Liver (tissue), 9 donors: Measurements from ENCODE around the gene ZC3H18. TPM values are rescaled to one million over a fixed set of nuclear protein-coding genes. Genes with fewer than 3 reads are reported as not detected.

Experiments used
- DNase-seq: peaks from one replicate; pipeline ENCODE4 v3.0.0-alpha.2; 2017; ENCODE audit warnings: low spot score
- H3K27ac ChIP-seq, 2 donors: one replicate each; pipeline ENCODE4 v1.7.0; 2013; ENCODE audit warnings: inconsistent platforms in 2 of 2, low read length in 2 of 2, control low read depth in 1 of 2, low read depth in 1 of 2, mild to moderate bottlenecking in 1 of 2
- H3K27me3 ChIP-seq, 4 donors: one replicate each; pipeline versions ENCODE4 v1.6.1 to v1.7.0; 2013; ENCODE audit warnings: low read length in 3 of 4, inconsistent platforms in 1 of 4, mild to moderate bottlenecking in 1 of 4, moderate library complexity in 1 of 4; ENCODE audit not compliant: control insufficient read depth in 4 of 4, insufficient read depth in 4 of 4
- H3K36me3 ChIP-seq, 4 donors: one replicate each; pipeline versions ENCODE4 v1.6.1 to v1.7.0; 2013; ENCODE audit warnings: low read length in 3 of 4, mild to moderate bottlenecking in 3 of 4, low read depth in 1 of 4, moderate library complexity in 1 of 4; ENCODE audit not compliant: control insufficient read depth in 4 of 4, insufficient read depth in 3 of 4
- H3K4me1 ChIP-seq, 4 donors: one replicate each; pipeline versions ENCODE4 v1.6.1 to v1.7.0; 2013; ENCODE audit warnings: low read length in 3 of 4, mild to moderate bottlenecking in 3 of 4, moderate library complexity in 1 of 4; ENCODE audit not compliant: control insufficient read depth in 4 of 4, insufficient read depth in 4 of 4
- H3K4me3 ChIP-seq, 3 donors: one replicate each; pipeline versions ENCODE4 v1.6.1 to v1.7.0; 2013; ENCODE audit warnings: low read length in 3 of 3, control low read depth in 1 of 3, low read depth in 1 of 3, mild to moderate bottlenecking in 1 of 3
- H3K9ac ChIP-seq, 2 donors: one replicate each; pipeline ENCODE4 v1.7.0; 2013; ENCODE audit warnings: low read length in 2 of 2, mild to moderate bottlenecking in 2 of 2, moderate library complexity in 2 of 2, control low read depth in 1 of 2, low read depth in 1 of 2
- H3K9me3 ChIP-seq, 4 donors: one replicate each; pipeline versions ENCODE4 v1.6.1 to v1.7.0; 2013; ENCODE audit warnings: low read length in 3 of 4; ENCODE audit not compliant: control insufficient read depth in 4 of 4
- EGR1 ChIP-seq, 2 donors: IDR thresholded peaks; 2 replicates each; pipeline ENCODE4 v1.6.1; 2016 to 2018; ENCODE audit warnings: antibody characterized with exemption in 2 of 2, low read depth in 2 of 2
- FOXA1 ChIP-seq: IDR thresholded peaks from 2 replicates; pipeline ENCODE4 v1.6.1; 2016; ENCODE audit warnings: antibody characterized with exemption
- FOXA2 ChIP-seq: IDR thresholded peaks from 2 replicates; pipeline ENCODE4 v1.6.1; 2016; ENCODE audit warnings: antibody characterized with exemption
- GABPA ChIP-seq, 2 donors: IDR thresholded peaks in 1 of 2; conservative IDR thresholded peaks in 1 of 2; 2 replicates each; pipeline ENCODE4 v1.6.1; 2016; ENCODE audit warnings: antibody characterized with exemption in 2 of 2, mild to moderate bottlenecking in 1 of 2, moderate library complexity in 1 of 2
- HNF4A ChIP-seq, 2 donors: conservative IDR thresholded peaks; 2 replicates each; pipeline ENCODE4 v1.6.1; 2016; ENCODE audit warnings: antibody characterized with exemption in 2 of 2, mild to moderate bottlenecking in 2 of 2
- HNF4G ChIP-seq: IDR thresholded peaks from 2 replicates; pipeline ENCODE4 v1.6.1; 2016; ENCODE audit warnings: antibody characterized with exemption
- JUND ChIP-seq, 2 donors: IDR thresholded peaks; 2 replicates each; pipeline ENCODE4 v1.6.1; 2016; ENCODE audit warnings: antibody characterized with exemption in 2 of 2
- NR2F2 ChIP-seq: IDR thresholded peaks from 2 replicates; pipeline ENCODE4 v1.6.1; 2016; ENCODE audit warnings: antibody characterized with exemption
- RAD21 ChIP-seq, 2 donors: IDR thresholded peaks; 2 replicates each; pipeline ENCODE4 v1.6.1; 2016; ENCODE audit warnings: antibody characterized with exemption in 2 of 2, mild to moderate bottlenecking in 2 of 2
- RXRA ChIP-seq, 2 donors: IDR thresholded peaks; 2 replicates each; pipeline ENCODE4 v1.6.1; 2017 to 2018; ENCODE audit warnings: antibody characterized with exemption in 2 of 2, mild to moderate bottlenecking in 1 of 2
- SP1 ChIP-seq: IDR thresholded peaks from 2 replicates; pipeline ENCODE4 v1.6.1; 2018; ENCODE audit warnings: antibody characterized with exemption, mild to moderate bottlenecking
- TAF1 ChIP-seq: conservative IDR thresholded peaks from 2 replicates; pipeline ENCODE4 v1.6.1; 2016; ENCODE audit warnings: antibody characterized with exemption, mild to moderate bottlenecking
- YY1 ChIP-seq: IDR thresholded peaks from 2 replicates; pipeline ENCODE4 v1.6.1; 2016; ENCODE audit warnings: antibody characterized with exemption, mild to moderate bottlenecking
- WGBS: extraction: QIAGEN DNeasy Blood & Tissue Kit; methylation state at CpG from one replicate; pipeline ENCODE4 v1.1.7; 2013; 5-methylcytosine and 5-hydroxymethylcytosine counted together
- polyA plus RNA-seq, 2 donors: library from polyadenylated mRNA; stranded (reverse) in 1 of 2; unstranded in 1 of 2; fragments of 200-250 nt in 1 of 2; fragments of >200 nt in 1 of 2; fragmentation: Nextera tagmentation in 1 of 2; extraction: Ambion mirVana in 1 of 2; gene quantifications; one replicate each; pipeline versions ENCODE4 v1.2.1 to v1.2.3, GENCODE V29; 2013 to 2015
- total RNA-seq, 2 donors: library from RNA; depleted of rRNA; stranded (reverse); fragments of >200 nt; gene quantifications; one replicate each; pipeline ENCODE4 v1.2.3, GENCODE V29; 2014
- TF ChIP-seq, protein P1 (sequence below): IDR thresholded peaks from 2 replicates; pipeline ENCODE4 v1.6.1; 2016; ENCODE audit warnings: antibody characterized with exemption
- TF ChIP-seq, protein P2 (sequence below): IDR thresholded peaks from 2 replicates; pipeline ENCODE4 v1.6.1; 2016; ENCODE audit warnings: antibody characterized with exemption
- TF ChIP-seq, protein P3 (sequence below): fragments of 150-350 bp; IDR thresholded peaks from 2 replicates; pipeline ENCODE4 v1.5.1; 2017; ENCODE audit warnings: improper control_type of control experiment, low read depth, low read length; ENCODE audit not compliant: missing input control
- donor health status: healthy.
- donor health status: healthy.
- donor health status: healthy.
- donor health status: healthy.
- donor health status: healthy.

Gene ZC3H18
- total and polyA plus RNA-seq, 4 donors = 10.2 to 10.9 (median 10.5) TPM

DNA sequence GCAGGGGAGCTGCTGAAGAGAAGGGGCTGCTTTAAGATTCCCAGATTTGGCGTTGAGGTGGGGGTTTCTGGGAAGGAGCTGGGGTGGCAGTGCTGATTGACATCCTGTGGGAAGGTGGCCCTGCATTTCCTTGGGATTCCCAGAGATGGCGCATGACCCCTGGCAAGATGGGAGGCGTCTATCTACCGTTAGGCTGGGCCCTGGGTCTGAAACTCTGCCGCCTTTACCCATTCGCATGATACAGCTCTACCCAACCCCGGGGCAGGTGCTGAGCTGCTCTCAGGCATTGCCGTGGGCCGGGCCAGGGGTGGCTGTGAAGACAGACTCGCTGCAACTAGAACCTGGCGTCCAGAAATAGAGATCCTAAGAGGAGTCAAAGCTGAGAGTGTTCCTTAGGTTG, 102.6 kb downstream of the ZC3H18 start:
- Histone ChIP-seq H3K36me3 (peaks cover 0 to 8% (median 1%) of the 10 kb centered on the region in 4 donors), H3K27me3 (no peaks in the 10 kb centered on the region), H3K9ac (no peak overlapping the region), H3K9me3 (no peaks in the 10 kb centered on the region), H3K4me3 (no peak overlapping the region), H3K27ac (no peak overlapping the region), H3K4me1 (no peaks in the 10 kb centered on the region)
- 83% methylated on average over 11 of the region's 11 CpGs for WGBS
- TF ChIP-seq HNF4A (conservative IDR thresholded peaks at IDR 0.05) (no peak), RXRA (IDR thresholded peaks at IDR 0.05) (no peak), RAD21 (IDR thresholded peaks at IDR 0.05) (no peak), GABPA (IDR thresholded peaks at IDR 0.05 in 1 of 2, conservative IDR thresholded peaks at IDR 0.05 in 1 of 2) (no peak), FOXA1 (no peak), NR2F2 (no peak), YY1 (no peak), FOXA2 (no peak), JUND (IDR thresholded peaks at IDR 0.05) (no peak)
- TF ChIP-seq, protein P1, sequence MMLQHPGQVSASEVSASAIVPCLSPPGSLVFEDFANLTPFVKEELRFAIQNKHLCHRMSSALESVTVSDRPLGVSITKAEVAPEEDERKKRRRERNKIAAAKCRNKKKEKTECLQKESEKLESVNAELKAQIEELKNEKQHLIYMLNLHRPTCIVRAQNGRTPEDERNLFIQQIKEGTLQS = no peak
- DNase-seq = no peak

DNA sequence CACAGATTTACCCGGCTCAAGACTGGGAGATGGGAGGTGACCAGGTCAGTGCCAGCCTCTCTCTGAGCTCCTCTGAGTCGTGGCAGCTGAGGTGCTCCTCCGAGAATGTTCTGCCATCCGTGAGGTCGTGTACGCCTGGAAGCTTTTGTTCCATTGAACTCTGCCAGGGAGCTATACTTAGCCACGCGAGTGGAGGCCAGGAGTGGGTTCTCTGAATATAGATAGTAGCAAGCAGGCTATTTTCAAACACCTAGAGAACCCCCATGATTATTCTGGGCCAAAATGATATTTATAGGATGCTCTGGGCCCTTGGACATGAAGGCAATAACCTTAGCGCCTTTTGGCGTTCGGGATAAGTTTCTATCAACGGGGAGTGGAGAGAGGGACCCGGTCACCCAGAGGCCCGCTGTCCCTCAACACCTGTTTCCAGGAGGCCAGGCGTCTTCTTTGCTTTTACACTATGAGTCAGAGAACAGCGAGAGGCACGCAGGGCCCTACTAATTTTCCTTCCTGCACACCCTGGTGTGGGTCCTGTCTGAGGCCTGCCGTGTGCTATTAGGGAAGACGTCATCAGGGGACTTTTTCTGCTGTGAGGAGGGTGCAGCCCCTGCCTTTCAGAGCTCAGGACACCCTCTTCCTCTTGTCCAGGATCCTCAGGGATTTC, 103.6 kb downstream of the ZC3H18 start:
- H3K36me3 ChIP-seq = peaks cover 0 to 8% (median 0%) of the 10 kb centered on the region in 4 donors
- H3K9ac ChIP-seq = no peak overlapping the region
- no peaks in the 10 kb centered on the region for H3K4me1 ChIP-seq
- no peaks in the 10 kb centered on the region for H3K27me3 ChIP-seq
- no peak for TF ChIP-seq YY1
- TF ChIP-seq FOXA2 = no peak
- TF ChIP-seq HNF4G = no peak
- no peak for TF ChIP-seq FOXA1
- TF ChIP-seq SP1 = no peak
- TF ChIP-seq NR2F2 = no peak
- no peak for TF ChIP-seq GABPA (IDR thresholded peaks at IDR 0.05 in 1 of 2, conservative IDR thresholded peaks at IDR 0.05 in 1 of 2)
- TF ChIP-seq, protein P2, sequence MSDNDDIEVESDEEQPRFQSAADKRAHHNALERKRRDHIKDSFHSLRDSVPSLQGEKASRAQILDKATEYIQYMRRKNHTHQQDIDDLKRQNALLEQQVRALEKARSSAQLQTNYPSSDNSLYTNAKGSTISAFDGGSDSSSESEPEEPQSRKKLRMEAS = no peak
- no peak for TF ChIP-seq EGR1 (IDR thresholded peaks at IDR 0.05; ENCODE audit: low read depth in 2 of 2)
- no peak for TF ChIP-seq RXRA (IDR thresholded peaks at IDR 0.05)
- TF ChIP-seq, protein P1 = no peak
- TF ChIP-seq TAF1 = no peak
- TF ChIP-seq RAD21 (IDR thresholded peaks at IDR 0.05) = no peak
- no peak for TF ChIP-seq HNF4A (conservative IDR thresholded peaks at IDR 0.05)
- TF ChIP-seq JUND (IDR thresholded peaks at IDR 0.05) = no peak
- TF ChIP-seq, protein P3, sequence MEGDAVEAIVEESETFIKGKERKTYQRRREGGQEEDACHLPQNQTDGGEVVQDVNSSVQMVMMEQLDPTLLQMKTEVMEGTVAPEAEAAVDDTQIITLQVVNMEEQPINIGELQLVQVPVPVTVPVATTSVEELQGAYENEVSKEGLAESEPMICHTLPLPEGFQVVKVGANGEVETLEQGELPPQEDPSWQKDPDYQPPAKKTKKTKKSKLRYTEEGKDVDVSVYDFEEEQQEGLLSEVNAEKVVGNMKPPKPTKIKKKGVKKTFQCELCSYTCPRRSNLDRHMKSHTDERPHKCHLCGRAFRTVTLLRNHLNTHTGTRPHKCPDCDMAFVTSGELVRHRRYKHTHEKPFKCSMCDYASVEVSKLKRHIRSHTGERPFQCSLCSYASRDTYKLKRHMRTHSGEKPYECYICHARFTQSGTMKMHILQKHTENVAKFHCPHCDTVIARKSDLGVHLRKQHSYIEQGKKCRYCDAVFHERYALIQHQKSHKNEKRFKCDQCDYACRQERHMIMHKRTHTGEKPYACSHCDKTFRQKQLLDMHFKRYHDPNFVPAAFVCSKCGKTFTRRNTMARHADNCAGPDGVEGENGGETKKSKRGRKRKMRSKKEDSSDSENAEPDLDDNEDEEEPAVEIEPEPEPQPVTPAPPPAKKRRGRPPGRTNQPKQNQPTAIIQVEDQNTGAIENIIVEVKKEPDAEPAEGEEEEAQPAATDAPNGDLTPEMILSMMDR = no peak
- no peak overlapping the region for H3K4me3 ChIP-seq
- no peak overlapping the region for H3K27ac ChIP-seq
- WGBS = 94% methylated on average over 19 of the region's 19 CpGs
- no peaks in the 10 kb centered on the region for H3K9me3 ChIP-seq
- no peak for DNase-seq
